Endothelial cell of hepatic sinusoid (primary cell): ENCODE data around the gene RERG.
"Not testable (repeated sequence)": the region's sequence is repeated elsewhere in the genome, so short reads cannot be mapped to it uniquely, and the experiment has no call there.

Source experiments
- in situ Hi-C: cut with HindIII; loops from 2 replicates; pipeline ENCODE4 v1.10.0; 2017; ENCODE audit warnings: low sequenced_read_pairs

RERG gene

GRCh38 chr12:15151161-15152091 lies 69.8 kb downstream of the RERG start:
- in situ Hi-C loops, result no loop called here

GRCh38 chr12:15146585-15146984 lies 74.6 kb downstream of the RERG start:
- in situ Hi-C loops, result no loop called here

- in situ Hi-C loops, result no loop called here
Observed at GRCh38 chr12:15143467-15143866, 77.8 kb downstream of the RERG start.

GRCh38 chr12:15142711-15143110 lies 78.5 kb downstream of the RERG start:
- in situ Hi-C loops, result no loop called here

GRCh38 chr12:15131431-15131830 lies 89.8 kb downstream of the RERG start:
- in situ Hi-C loops, result no loop called here

- in situ Hi-C loops, result no loop called here
Observed at GRCh38 chr12:15130541-15130940, 90.7 kb downstream of the RERG start.

- in situ Hi-C loops, result no loop called here
Observed at GRCh38 chr12:15123401-15123800, 97.8 kb downstream of the RERG start.

GRCh38 chr12:15122344-15122743 lies 98.9 kb downstream of the RERG start:
- in situ Hi-C loops, result no loop called here

- in situ Hi-C loops, result no loop called here
Observed at GRCh38 chr12:15118955-15119354, 102.3 kb downstream of the RERG start.

GRCh38 chr12:15116983-15117382 lies 104.2 kb downstream of the RERG start:
- in situ Hi-C loops, result no loop called here

- in situ Hi-C loops, result no loop called here
Observed at GRCh38 chr12:15116086-15116485, 105.1 kb downstream of the RERG start.

- in situ Hi-C loops, result no loop called here
Observed at GRCh38 chr12:15115434-15115833, 105.8 kb downstream of the RERG start.

- in situ Hi-C loops, result no loop called here
Observed at GRCh38 chr12:15114501-15114900, 106.7 kb downstream of the RERG start.

- in situ Hi-C loops, result no loop called here
Observed at GRCh38 chr12:15092826-15093225, 128.4 kb downstream of the RERG start.

GRCh38 chr12:15090441-15090840 lies 130.8 kb downstream of the RERG start:
- in situ Hi-C loops, result no loop called here

GRCh38 chr12:15088105-15088504 lies 133.1 kb downstream of the RERG start:
- in situ Hi-C loops, result no loop called here

GRCh38 chr12:15077751-15078150 lies 143.5 kb downstream of the RERG start:
- in situ Hi-C loops, result not testable (repeated sequence)

- in situ Hi-C loops, result no loop called here
Observed at GRCh38 chr12:15074351-15074750, 146.9 kb downstream of the RERG start.

- in situ Hi-C loops, result no loop called here
Observed at GRCh38 chr12:15059123-15059522, 162.1 kb downstream of the RERG start.
